GM19452 (cell line): ENCODE results near the gene SMAD5.

ENCODE experiments used
- ATAC-seq: cut with Tn5 transposase; IDR thresholded peaks from one replicate; pipeline ENCODE4 v1.9.1; 2021; ENCODE audit not compliant: unreplicated experiment

The SMAD5 gene

GRCh38 chr5:136114414-136115125 is 18.1 kb upstream of the SMAD5 start:
- ATAC-seq: no peak

- ATAC-seq: no peak
Measured at GRCh38 chr5:136115183-136115865, 17.3 kb upstream of the SMAD5 start.

GRCh38 chr5:136120529-136120928 is 12.1 kb upstream of the SMAD5 start:
- ATAC-seq: no peak

GRCh38 chr5:136123236-136123768 is 9.3 kb upstream of the SMAD5 start:
- no peak for ATAC-seq

GRCh38 chr5:136127560-136127959 is 5.1 kb upstream of the SMAD5 start:
- ATAC-seq: no peak

- ATAC-seq: no peak
Measured at GRCh38 chr5:136128481-136128880, 4.2 kb upstream of the SMAD5 start.

GRCh38 chr5:136129445-136129844 is 3.2 kb upstream of the SMAD5 start:
- no peak for ATAC-seq

GRCh38 chr5:136130581-136130980 is 2.1 kb upstream of the SMAD5 start:
- ATAC-seq: no peak

- ATAC-seq: peak; percentile 15
Measured at GRCh38 chr5:136132087-136132486, 558 bp upstream of the SMAD5 start.

GRCh38 chr5:136133222-136133921 is 727 bp downstream of the SMAD5 start:
- peak; percentile 32 for ATAC-seq

- no peak for ATAC-seq
Measured at GRCh38 chr5:136133922-136134379, 1.3 kb downstream of the SMAD5 start.

- no peak for ATAC-seq
Measured at GRCh38 chr5:136134653-136135052, 2.0 kb downstream of the SMAD5 start.

GRCh38 chr5:136135536-136135935 is 2.9 kb downstream of the SMAD5 start:
- no peak for ATAC-seq

GRCh38 chr5:136137497-136138220 is 5.0 kb downstream of the SMAD5 start:
- ATAC-seq: no peak

GRCh38 chr5:136141561-136141960 is 8.9 kb downstream of the SMAD5 start:
- peak; percentile 81 for ATAC-seq

- no peak for ATAC-seq
Measured at GRCh38 chr5:136143312-136143711, 10.7 kb downstream of the SMAD5 start.

- ATAC-seq: no peak
Measured at GRCh38 chr5:136143763-136144162, 11.1 kb downstream of the SMAD5 start.

- no peak for ATAC-seq
Measured at GRCh38 chr5:136145030-136145429, 12.4 kb downstream of the SMAD5 start.

GRCh38 chr5:136146201-136146600 is 13.6 kb downstream of the SMAD5 start:
- no peak for ATAC-seq

- no peak for ATAC-seq
Measured at GRCh38 chr5:136147632-136148031, 15.0 kb downstream of the SMAD5 start.

- no peak for ATAC-seq
Measured at GRCh38 chr5:136149891-136150290, 17.2 kb downstream of the SMAD5 start.
